Stimulated activated CD4-positive, alpha-beta T cell treated with anti-CD3 and anti-CD28 coated beads, Interleukin-15, amount 100 ng/mL, for 48 hours (primary cell): ENCODE results near the gene COL17A1.

Experiments used
- DNase-seq, 2 donors: peaks; one replicate each; pipeline ENCODE4 v3.0.0-alpha.2; 2020; ENCODE audit warnings: low read depth in 2 of 2

The COL17A1 gene

GRCh38 chr10:104098358-104098925, 12.8 kb upstream of the COL17A1 start:
- no peak for DNase-seq

GRCh38 chr10:104096692-104097091, 11.0 kb upstream of the COL17A1 start:
- DNase-seq: no peak

GRCh38 chr10:104092749-104093148, 7.1 kb upstream of the COL17A1 start:
- DNase-seq: no peak

- no peak for DNase-seq
Observed at GRCh38 chr10:104090611-104091010, 4.9 kb upstream of the COL17A1 start.

- DNase-seq: no peak
Observed at GRCh38 chr10:104089621-104090020, 3.9 kb upstream of the COL17A1 start.

- DNase-seq: no peak
Observed at GRCh38 chr10:104088239-104088638, 2.6 kb upstream of the COL17A1 start.

- no peak for DNase-seq
Observed at GRCh38 chr10:104084482-104085142, 1.1 kb downstream of the COL17A1 start.

GRCh38 chr10:104081998-104082397, 3.7 kb downstream of the COL17A1 start:
- no peak for DNase-seq

GRCh38 chr10:104080762-104081161, 4.9 kb downstream of the COL17A1 start:
- no peak for DNase-seq

GRCh38 chr10:104077663-104078151, 8.0 kb downstream of the COL17A1 start:
- DNase-seq: no peak

- DNase-seq: no peak
Observed at GRCh38 chr10:104077247-104077646, 8.4 kb downstream of the COL17A1 start.

- DNase-seq: no peak
Observed at GRCh38 chr10:104076743-104077160, 8.9 kb downstream of the COL17A1 start.

- DNase-seq: no peak
Observed at GRCh38 chr10:104074505-104074904, 11.2 kb downstream of the COL17A1 start.

- no peak for DNase-seq
Observed at GRCh38 chr10:104072786-104073185, 12.9 kb downstream of the COL17A1 start.

- no peak for DNase-seq
Observed at GRCh38 chr10:104069613-104070012, 16.1 kb downstream of the COL17A1 start.

- DNase-seq: no peak
Observed at GRCh38 chr10:104067525-104067924, 18.2 kb downstream of the COL17A1 start.

- no peak for DNase-seq
Observed at GRCh38 chr10:104066945-104067344, 18.7 kb downstream of the COL17A1 start.

- no peak for DNase-seq
Observed at GRCh38 chr10:104065748-104066147, 19.9 kb downstream of the COL17A1 start.

GRCh38 chr10:104061196-104061595, 24.5 kb downstream of the COL17A1 start:
- DNase-seq: no peak

- DNase-seq: no peak
Observed at GRCh38 chr10:104059364-104059763, 26.3 kb downstream of the COL17A1 start.

- DNase-seq: no peak
Observed at GRCh38 chr10:104057717-104058116, 28.0 kb downstream of the COL17A1 start.

GRCh38 chr10:104056619-104057273, 28.9 kb downstream of the COL17A1 start:
- DNase-seq: no peak

GRCh38 chr10:104054430-104054829, 31.2 kb downstream of the COL17A1 start:
- DNase-seq: no peak
